Posterior vena cava (tissue), 2 donors: Measurements from ENCODE around the gene PLLP. TPM values are rescaled to one million over a fixed set of nuclear protein-coding genes. Genes with fewer than 3 reads are reported as not detected.

Experiments
- DNase-seq: peaks from one replicate; pipeline ENCODE4 v3.0.0-alpha.2; 2020; ENCODE audit warnings: low spot score
- intact Hi-C, 2 donors: fragments of 100-400 bp; cut with DNase I; formaldehyde crosslinking; loops; one replicate each; pipeline versions ENCODE4 v1.14.1 to v1.14.2; 2022 to 2023
- total RNA-seq, 2 donors: library from RNA; stranded (reverse); fragmentation: NEBNext Ultra II Directional; extraction: Animal tissue kit (Norgen Biotek cat#: 25700); gene quantifications; one replicate each; pipeline ENCODE4 v1.2.1, GENCODE V29; 2021
- donor health status: DM: yes; HTN: yes; CAD: no.
- donor health status: DM: yes; HTN: yes; CAD: no.

Gene PLLP
- total RNA-seq, 2 donors from 2014 or later = 1.7 to 3.8 TPM

- intact Hi-C loops = no loop called here
- DNase-seq = no peak
These were observed 45.8 kb downstream of the PLLP start for GRCh38 chr16:57238682-57239081.

GRCh38 chr16:57236022-57236350 lies 48.5 kb downstream of the PLLP start:
- intact Hi-C loops = no loop called here
- DNase-seq = no peak

- DNase-seq = no peak
- intact Hi-C loops = no loop called here
These were observed 49.1 kb downstream of the PLLP start for GRCh38 chr16:57235128-57236021.

- no peak for DNase-seq
- intact Hi-C loops = no loop called here
These were observed 49.8 kb downstream of the PLLP start for GRCh38 chr16:57234707-57235092.

DNA sequence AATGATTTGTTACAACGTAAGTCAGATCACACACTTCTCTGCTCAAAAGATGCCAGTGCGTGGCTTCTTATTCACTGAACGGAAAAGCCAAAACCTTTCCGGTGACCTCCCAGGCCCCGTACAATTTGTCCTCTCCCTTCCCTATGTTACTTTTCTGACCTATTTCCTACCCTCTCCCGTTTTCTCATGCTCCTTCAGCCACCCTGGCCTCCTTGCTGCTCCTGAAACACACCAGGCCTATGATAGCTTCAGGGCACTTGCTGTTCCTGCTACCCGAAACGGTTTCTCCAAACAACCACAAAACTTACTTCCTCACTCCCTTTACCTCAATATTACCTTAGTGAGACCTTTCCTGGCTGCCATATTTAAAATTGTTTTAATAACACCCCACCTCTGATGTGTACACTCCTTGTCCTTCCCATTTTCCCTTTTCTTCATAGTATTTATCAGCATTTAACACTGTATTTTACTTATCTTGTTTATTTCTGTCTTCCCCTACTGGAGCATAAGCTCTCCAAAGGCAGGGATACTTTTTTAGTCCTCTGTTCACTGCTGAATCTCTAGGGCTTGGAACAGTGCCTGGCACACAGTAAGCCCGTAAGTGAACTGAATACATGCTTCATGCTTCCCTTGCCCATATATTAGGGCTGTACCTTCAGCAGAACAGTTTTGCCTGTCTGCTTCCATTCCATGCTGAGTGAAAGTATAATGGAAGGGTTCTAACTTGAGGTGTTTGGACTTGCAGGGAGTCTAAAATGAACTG lies 50.3 kb downstream of the PLLP start:
- intact Hi-C loops = no loop called here

GRCh38 chr16:57231821-57232350 lies 52.6 kb downstream of the PLLP start:
- DNase-seq = no peak
- intact Hi-C loops = no loop called here

More for the DNA sequence above, 50.3 kb downstream of the PLLP start:
- DNase-seq = no peak

GRCh38 chr16:57229079-57229478 lies 55.4 kb downstream of the PLLP start:
- no peak for DNase-seq
- intact Hi-C loops = no loop called here

- no peak for DNase-seq
- intact Hi-C loops = loop anchor here in 1 of 2 donors (2.0 kb wide), 1 partner anchor 202 kb away; no protein-coding TSS in a partner anchor
These were observed 57.5 kb downstream of the PLLP start for GRCh38 chr16:57226701-57227621.

GRCh38 chr16:57225978-57226377 lies 58.5 kb downstream of the PLLP start:
- intact Hi-C loops = loop anchor here in 1 of 2 donors (2.0 kb wide), 1 partner anchor 203 kb away; no protein-coding TSS in a partner anchor
- no peak for DNase-seq

DNA sequence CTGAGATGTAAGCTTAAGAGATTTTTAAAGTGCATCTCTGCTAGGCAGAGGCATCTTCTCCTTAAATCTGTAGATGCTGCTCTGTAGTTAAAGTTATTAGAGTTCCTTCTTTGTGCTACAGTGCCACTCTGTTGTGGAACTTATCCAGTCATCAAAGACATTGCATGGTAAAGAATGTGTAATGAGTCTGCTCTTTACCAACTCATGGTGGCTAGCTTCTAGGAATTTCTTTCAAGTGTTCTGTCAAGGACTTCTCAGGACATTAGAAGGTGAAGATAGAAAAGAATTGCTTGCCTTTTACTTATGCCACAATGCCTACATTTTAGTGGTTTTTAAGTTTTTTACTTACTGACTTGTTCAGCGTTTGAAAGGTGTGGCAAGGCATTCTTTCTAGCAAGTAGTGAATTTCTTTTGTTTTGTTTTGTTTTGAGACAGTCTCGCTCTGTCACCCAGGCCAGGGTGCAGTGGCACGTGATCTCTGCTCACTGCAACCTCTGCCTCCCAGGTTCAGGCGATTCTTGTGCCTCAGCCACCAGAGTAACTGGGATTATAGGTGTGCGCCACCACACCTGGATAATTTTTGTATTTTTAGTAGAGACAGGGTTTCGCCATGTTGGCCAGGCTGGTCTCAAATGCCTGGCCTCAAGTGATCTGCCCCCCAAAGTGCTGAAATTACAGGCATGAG lies 59.7 kb downstream of the PLLP start:
- DNase-seq = no peak
- intact Hi-C loops = no loop called here

- intact Hi-C loops = no loop called here
- DNase-seq = no peak
These were observed 61.4 kb downstream of the PLLP start for GRCh38 chr16:57223057-57223456.

- DNase-seq = no peak
- intact Hi-C loops = no loop called here
These were observed 67.5 kb downstream of the PLLP start for GRCh38 chr16:57216968-57217367.

DNA sequence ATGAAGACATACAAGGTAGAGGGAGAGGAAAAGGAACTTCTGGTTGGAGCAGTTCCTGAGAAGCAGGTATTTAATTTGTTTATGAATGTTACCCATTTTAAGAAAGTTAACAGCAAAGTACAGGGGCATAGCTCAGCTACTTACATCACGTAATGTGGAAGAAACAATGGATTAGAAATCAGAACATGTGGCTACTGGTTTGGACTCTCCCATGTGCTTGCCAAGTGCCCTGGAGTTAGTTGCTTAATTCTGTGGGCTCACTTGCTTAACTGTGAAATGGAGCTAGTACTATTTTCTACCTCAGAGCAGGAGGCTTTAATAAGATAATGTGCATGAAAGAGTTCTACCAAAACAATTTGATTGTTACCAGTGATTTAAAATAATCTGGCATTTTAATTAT lies 71.0 kb downstream of the PLLP start:
- DNase-seq = no peak
- intact Hi-C loops = no loop called here

DNA sequence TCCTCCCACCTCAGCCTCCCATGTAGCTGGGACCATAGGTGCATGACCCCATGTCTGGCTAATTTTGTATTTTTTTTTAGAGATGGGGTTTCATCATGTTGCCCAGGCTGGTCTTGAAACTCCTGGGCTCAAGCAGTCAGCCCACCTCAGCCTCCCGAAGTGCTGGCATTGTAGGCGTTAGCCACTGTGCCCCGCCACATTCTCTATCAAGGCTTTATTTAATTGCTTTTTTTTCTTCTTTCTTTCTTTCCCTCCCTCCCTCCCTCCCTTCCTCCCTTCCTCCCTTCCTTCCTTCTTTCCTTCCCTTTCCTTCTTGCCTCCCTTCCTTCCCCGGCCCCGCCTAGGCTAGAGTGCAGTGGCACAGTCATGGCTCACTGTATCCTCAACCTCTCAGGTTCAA lies 74.7 kb downstream of the PLLP start:
- intact Hi-C loops = no loop called here
- no peak for DNase-seq

DNA sequence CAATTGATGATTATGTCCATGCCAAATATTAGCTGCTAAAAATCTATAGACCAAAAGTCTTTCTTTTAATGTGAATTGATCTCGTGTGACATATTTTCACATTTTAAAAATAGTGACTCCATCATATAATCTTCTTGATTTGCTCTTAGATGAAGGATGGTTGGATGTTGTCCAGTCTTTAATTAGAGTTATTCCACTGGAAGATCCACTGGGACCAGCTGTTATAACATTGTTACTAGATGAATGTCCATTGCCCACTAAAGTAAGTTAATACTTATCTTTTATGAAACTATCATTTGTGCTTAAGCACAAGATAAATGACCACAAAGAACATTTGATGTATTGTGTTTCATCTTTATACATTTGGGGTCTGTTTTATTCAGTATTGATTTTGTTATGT lies 75.5 kb downstream of the PLLP start:
- intact Hi-C loops = no loop called here
- no peak for DNase-seq
